H4 (cell line): ENCODE data around the gene CCDC71L. TPM values are rescaled to one million over a fixed set of nuclear protein-coding genes. Genes with fewer than 3 reads are reported as not detected.

Experiments used
- DNase-seq: peaks from one replicate; pipeline ENCODE4 v3.0.0-alpha.2; 2015; ENCODE audit warnings: low spot score
- total RNA-seq: library from RNA; depleted of rRNA; stranded (reverse); fragments of >200 nt; shearing (Covaris generic); gene quantifications from 2 replicates; pipeline ENCODE4 v1.2.3, GENCODE V29; 2014

Gene CCDC71L
- total RNA-seq, 1 experiment from 2014 or later, result 22.2 TPM

DNA sequence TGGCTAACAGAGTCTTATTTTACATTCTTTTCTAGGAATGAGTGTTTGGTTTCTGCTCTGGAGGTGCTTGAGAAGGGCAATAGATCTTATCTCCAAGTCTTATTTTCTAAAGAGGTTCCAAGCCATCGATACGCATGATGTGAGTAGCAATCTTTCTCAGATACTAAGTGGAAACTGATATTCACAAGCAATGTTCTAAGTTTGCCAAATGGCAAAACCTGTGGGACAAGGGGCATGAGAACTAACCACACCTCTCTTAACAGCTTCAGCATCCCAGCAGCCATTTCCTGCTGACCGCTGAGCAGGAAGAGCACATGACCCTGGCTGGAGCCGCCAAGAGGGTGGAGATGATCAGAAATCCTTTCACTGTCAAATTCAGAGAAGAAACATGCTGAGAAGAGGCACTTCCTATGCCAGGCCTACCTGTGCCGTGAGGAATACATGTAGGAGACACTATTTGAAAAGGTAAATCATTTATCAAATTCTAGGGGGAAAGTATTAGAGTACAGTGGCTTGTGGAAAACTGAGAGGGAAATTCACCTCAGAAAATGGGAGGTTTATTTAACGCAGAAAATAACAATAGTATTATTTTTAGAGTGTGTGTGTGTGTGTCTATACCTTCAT, 35.2 kb downstream of the CCDC71L start:
- no peak for DNase-seq

- DNase-seq, result peak; percentile 39
Measured at GRCh38 chr7:106623853-106624252, 37.1 kb downstream of the CCDC71L start.

DNA sequence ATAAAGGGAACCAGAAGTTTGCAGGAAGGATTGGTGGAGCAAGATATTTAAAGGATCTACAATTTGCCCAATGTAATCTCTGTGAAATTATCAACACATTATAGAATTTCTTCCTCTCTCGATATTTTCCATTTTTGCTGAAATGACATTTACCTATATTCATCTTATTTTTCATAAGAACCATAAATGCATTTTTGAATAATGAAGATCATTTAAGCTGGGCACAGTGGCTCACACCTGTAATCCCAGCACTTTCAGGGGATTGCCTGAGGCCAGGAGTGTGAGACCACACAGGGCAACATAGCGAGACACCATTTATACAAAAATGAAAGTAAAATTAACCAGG, 37.7 kb downstream of the CCDC71L start:
- no peak for DNase-seq

GRCh38 chr7:106622654-106623314, 38.2 kb downstream of the CCDC71L start:
- no peak for DNase-seq

- DNase-seq, result no peak
Measured at GRCh38 chr7:106621393-106622132, 39.4 kb downstream of the CCDC71L start.

- DNase-seq, result no peak
Measured at GRCh38 chr7:106620676-106621075, 40.3 kb downstream of the CCDC71L start.

- DNase-seq, result no peak
Measured at GRCh38 chr7:106620034-106620433, 40.9 kb downstream of the CCDC71L start.

DNA sequence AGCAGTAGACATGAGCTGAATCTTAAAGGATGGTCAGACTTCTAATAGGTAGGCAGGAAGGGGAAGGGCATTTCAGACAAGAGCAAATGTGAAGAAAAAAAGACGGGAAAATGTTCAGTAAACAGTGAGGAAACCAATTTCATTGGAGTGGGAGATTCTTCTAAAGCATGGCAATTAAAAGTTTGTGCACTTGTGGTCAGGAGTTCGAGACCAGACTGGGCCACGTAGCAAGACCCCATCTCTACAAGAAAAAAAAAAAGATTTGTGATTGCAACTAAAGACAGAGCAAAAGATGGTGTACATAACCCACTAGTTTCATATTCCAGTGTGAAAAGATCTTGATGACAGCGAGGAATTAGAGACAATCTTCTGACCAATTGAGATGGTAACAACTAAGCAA, 41.7 kb downstream of the CCDC71L start:
- no peak for DNase-seq

DNA sequence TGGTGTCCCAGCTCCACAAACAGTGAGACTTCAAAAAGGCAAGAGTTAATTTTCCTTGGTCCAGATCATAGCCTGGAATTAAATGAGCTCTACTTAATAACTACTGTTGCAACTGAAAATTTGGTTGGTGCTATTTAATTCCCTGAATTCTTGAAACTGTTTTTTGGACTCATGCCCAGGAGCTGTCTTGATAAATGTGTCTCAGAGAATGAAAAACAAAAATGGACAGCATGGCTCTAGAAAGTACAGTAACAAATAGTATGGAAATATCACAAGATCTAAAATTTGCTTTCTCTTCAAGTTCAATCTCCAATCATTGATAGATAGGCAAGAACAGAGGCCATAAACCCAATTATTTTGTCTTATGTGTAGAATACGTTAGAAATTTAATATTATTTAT, 42.5 kb downstream of the CCDC71L start:
- DNase-seq, result no peak

- DNase-seq, result no peak
Measured at GRCh38 chr7:106617860-106618259, 43.1 kb downstream of the CCDC71L start.

DNA sequence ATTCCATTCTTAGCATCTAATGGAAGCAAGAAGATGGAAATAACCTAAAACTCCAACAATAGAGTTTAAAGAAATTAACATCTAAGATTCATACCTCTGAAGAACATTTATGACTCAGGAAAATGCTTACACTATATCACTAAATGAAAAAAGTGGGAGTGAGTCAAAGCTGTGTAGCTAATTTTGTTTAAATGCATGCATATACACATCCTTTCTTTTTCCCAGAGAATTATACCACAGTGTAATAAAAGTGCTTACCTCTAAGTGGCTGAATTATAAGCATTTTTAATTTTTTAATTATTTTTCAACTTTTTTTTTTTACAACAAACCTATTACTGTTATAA, 44.3 kb downstream of the CCDC71L start:
- DNase-seq, result no peak

DNA sequence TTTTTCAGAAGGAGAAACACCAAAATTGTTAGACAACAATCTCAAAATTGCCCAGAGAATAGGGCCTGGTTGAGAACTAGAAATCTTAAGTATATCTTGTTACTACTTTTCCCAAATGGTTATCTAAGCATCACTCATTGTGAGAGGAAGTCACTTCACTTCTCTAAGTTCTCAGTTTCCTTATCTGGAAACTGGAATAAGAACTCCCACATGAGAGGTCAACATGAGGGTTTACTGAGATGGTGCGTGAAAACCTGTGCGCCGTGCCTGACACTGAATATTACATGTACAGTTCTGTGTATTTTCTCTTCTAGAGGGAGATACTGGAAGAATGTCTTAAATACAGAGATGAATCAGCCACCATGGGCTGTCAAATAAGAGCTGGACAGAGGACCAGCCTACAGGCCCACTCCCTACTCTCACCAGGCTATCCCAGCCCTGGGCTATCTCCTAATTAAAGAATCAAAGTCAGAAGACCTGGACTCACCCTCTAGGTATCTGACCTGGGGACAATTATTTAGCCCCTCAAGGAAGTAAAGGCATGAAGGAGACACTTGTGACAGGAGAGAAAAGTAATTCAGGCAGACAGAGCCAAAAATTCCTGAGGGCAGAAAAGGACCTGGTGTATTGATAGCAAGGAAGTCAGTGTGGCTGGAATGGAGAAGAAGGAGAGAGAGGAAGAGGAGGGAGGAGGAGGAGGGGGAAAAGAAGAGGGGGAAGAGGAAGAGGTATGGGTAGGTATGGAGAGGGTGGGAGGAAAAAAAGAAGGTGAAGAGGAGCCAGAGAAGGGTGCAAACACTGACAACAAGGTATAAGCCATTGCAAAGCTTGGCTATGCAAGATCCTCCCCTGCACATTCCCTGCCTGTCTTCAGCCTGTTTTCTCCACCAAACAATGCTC, 44.9 kb downstream of the CCDC71L start:
- DNase-seq, result no peak

DNA sequence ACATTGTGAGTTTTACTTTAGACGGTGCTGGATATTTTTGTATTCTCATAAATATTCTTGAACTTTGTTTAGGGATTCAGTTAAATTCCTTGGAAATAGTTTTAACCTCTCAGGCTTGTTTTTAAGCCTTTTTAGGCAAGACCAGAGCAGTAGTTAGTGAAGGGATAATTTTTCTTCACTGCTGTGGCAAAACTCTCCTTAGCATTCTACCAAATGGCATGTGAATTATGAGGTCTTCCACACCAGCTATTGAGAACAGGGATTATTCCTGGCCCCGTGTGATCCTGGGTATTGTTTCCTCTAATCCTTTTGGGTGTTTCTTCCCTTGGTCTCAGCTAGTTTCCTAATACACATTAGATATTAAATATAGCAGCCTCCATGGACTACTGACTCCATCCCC, 46.2 kb downstream of the CCDC71L start:
- no peak for DNase-seq

GRCh38 chr7:106613848-106614560, 47.0 kb downstream of the CCDC71L start:
- DNase-seq, result no peak

DNA sequence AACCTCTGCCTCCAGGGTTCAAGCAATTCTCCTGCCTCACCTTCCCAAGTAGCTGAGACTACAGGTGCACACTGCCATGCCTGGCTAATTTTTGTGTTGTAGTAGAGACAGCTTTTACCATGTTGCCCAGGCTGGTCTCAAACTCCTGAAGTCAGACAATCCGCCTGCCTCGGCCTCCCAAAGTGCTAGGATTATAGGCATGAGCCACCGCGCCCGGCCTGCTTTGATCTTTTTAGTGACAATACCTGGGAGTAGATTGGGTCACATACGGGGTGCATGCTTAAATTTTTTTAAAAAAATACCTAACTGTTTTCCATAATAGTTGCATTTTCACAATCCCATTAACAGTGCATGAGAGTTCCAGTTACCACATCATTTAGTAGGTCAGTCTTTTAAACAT, 47.7 kb downstream of the CCDC71L start:
- no peak for DNase-seq

- no peak for DNase-seq
Measured at GRCh38 chr7:106612432-106612831, 48.5 kb downstream of the CCDC71L start.

DNA sequence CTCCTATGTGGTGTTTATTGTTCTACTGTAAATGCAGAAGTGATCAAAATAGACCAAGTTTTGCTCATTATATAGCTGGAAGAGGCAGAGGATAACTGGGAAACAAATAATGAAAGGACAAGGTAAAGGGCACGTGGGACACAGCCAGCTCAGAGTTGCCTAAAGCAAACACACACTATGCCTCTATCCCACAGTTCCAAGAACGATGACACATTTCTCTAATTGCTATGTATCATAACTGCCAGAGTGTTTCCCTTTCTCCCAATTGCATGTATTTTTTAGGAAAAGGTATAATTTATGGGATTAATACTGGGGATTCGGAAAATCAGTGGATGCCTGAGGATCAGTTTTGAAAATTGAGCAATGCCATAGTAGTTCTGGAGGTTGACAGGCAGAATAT, 49.0 kb downstream of the CCDC71L start:
- DNase-seq, result no peak

- DNase-seq, result no peak
Measured at GRCh38 chr7:106610996-106611886, 49.7 kb downstream of the CCDC71L start.

DNA sequence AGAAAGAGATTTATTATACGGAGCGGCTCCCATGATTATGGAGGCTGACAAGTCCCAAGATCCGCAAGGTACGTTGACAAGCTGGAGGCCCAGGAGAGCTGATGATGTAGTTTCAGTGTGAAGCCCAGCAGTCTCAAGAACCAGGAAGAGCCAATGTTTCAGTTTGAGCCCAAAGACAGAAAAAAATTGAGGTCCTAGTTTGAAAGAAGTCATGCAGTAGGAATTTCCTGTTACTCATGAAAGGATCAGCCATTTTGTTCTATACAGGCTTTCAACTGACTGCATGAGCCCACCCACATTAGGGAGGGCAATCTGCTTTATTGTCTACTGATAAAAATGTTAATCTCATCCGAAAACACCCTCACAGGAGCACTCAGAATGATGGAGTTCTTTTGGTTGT, 51.5 kb downstream of the CCDC71L start:
- peak; percentile 29 for DNase-seq

DNA sequence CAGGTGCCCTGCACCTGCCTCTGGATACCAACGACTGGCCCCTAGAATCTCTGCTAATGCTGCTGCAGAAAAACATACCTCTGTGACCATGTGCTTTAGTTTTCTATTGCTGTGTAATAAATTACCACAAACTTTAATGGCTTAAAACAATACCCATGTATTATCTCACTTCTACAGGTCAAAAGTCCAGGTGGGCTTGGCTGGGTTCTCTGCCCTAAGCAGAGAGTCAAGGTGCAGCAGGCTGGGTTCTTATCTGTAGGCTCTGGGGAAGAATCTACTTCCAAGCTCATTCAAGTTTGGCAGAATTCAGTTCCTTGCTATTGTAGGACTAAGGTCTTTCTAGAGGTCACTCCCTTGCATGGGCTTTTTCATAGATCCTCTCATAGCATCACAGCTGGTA, 52.3 kb downstream of the CCDC71L start:
- DNase-seq, result no peak
